GM21528 (cell line): ENCODE measurements around the gene MN1.

Source experiments
- ATAC-seq: cut with Tn5 transposase; IDR thresholded peaks from one replicate; pipeline ENCODE4 v1.9.1; 2021; ENCODE audit warnings: mild to moderate bottlenecking, moderate library complexity; ENCODE audit not compliant: unreplicated experiment, low FRiP score

Gene MN1

GRCh38 chr22:27786291-27786932, 15.1 kb downstream of the MN1 start:
- ATAC-seq = no peak

GRCh38 chr22:27785831-27786230, 15.7 kb downstream of the MN1 start:
- no peak for ATAC-seq

GRCh38 chr22:27784120-27784475, 17.5 kb downstream of the MN1 start:
- ATAC-seq = no peak

- ATAC-seq = no peak
These were observed 18.0 kb downstream of the MN1 start for GRCh38 chr22:27783436-27784119.

GRCh38 chr22:27782088-27782487, 19.5 kb downstream of the MN1 start:
- no peak for ATAC-seq

GRCh38 chr22:27780161-27780575, 21.4 kb downstream of the MN1 start:
- ATAC-seq = no peak

- no peak for ATAC-seq
These were observed 21.9 kb downstream of the MN1 start for GRCh38 chr22:27779643-27780042.

- no peak for ATAC-seq
These were observed 23.1 kb downstream of the MN1 start for GRCh38 chr22:27778294-27779090.

GRCh38 chr22:27777128-27777527, 24.4 kb downstream of the MN1 start:
- no peak for ATAC-seq

- ATAC-seq = no peak
These were observed 25.0 kb downstream of the MN1 start for GRCh38 chr22:27776650-27776958.

- ATAC-seq = no peak
These were observed 25.6 kb downstream of the MN1 start for GRCh38 chr22:27775758-27776649.

- ATAC-seq = no peak
These were observed 26.4 kb downstream of the MN1 start for GRCh38 chr22:27775087-27775698.

GRCh38 chr22:27774200-27774599, 27.4 kb downstream of the MN1 start:
- ATAC-seq = no peak

GRCh38 chr22:27772984-27773498, 28.5 kb downstream of the MN1 start:
- no peak for ATAC-seq

- no peak for ATAC-seq
These were observed 29.2 kb downstream of the MN1 start for GRCh38 chr22:27772081-27772983.

GRCh38 chr22:27771637-27772036, 29.9 kb downstream of the MN1 start:
- no peak for ATAC-seq

- no peak for ATAC-seq
These were observed 32.5 kb downstream of the MN1 start for GRCh38 chr22:27769012-27769411.

GRCh38 chr22:27768027-27768653, 33.4 kb downstream of the MN1 start:
- no peak for ATAC-seq

GRCh38 chr22:27766679-27767078, 34.9 kb downstream of the MN1 start:
- no peak for ATAC-seq
